ENCODE results near the gene KCNQ1. TPM values are rescaled to one million over a fixed set of nuclear protein-coding genes. Genes with fewer than 3 reads are reported as not detected.

KCNQ1 gene
- total RNA-seq, 5 donors from 2014 or later (not counting 1 experiment from before 2014, with no cell fraction given), result 20.9 to 32.9 (median 24.0) TPM

- Histone ChIP-seq H3K4me1 (ENCODE audit: control insufficient read depth in 1 of 2, extremely low read depth in 1 of 2, insufficient read depth in 2 of 2, low read length in 2 of 2) (no peaks in the 10 kb centered on the region), H3K27ac (ENCODE audit: low read length) (no peak overlapping the region), H3K36me3 (ENCODE audit: control insufficient read depth in 2 of 2, extremely low read depth in 1 of 2, insufficient read depth in 1 of 2, low read length in 1 of 2) (no peaks in the 10 kb centered on the region), H3K9me3 (no peaks in the 10 kb centered on the region), H3K4me3 (ENCODE audit: control insufficient read depth in 1 of 2, extremely low read depth in 1 of 2, low read length in 1 of 2) (no peak overlapping the region), H3K27me3 (replicated peaks in 1 of 2; ENCODE audit: control insufficient read depth in 2 of 2, extremely low read depth in 1 of 2, insufficient read depth in 2 of 2, low read length in 1 of 2) (peaks cover 0 to 11% of the 10 kb centered on the region in 2 experiments)
- Mint-ChIP-seq H3K9me3 (no peaks in the 10 kb centered on the region), H3K4me3 (no peak overlapping the region), H3K4me1 (no peaks in the 10 kb centered on the region), H3K27me3 (no peaks in the 10 kb centered on the region), H3K27ac (no peak overlapping the region), H3K36me3 (peaks cover 13% of the 10 kb centered on the region)
- ChIA-PET POLR2A (no interaction called here), CTCF (no interaction called here)
- WGBS (ENCODE audit: insufficient coverage), result 65% methylated on average over 7 of the region's 9 CpGs
- no peak for ATAC-seq (replicated peaks in 1 of 4)
- DNase-seq, result peak in 2 of 35 experiments; percentile 1 to 2
Observed at GRCh38 chr11:2780850-2781407, 336.1 kb downstream of the KCNQ1 start.

GRCh38 chr11:2781408-2782274 is 336.8 kb downstream of the KCNQ1 start:
- H3K27me3 ChIP-seq (replicated peaks in 1 of 2; ENCODE audit: control insufficient read depth in 2 of 2, extremely low read depth in 1 of 2, insufficient read depth in 2 of 2, low read length in 1 of 2), result peaks cover 0 to 8% of the 10 kb centered on the region in 2 experiments
- H3K4me1 ChIP-seq (ENCODE audit: control insufficient read depth in 1 of 2, extremely low read depth in 1 of 2, insufficient read depth in 2 of 2, low read length in 2 of 2), result no peaks in the 10 kb centered on the region
- no peaks in the 10 kb centered on the region for H3K9me3 ChIP-seq
- no peak overlapping the region for H3K27ac Mint-ChIP-seq
- WGBS (ENCODE audit: insufficient coverage), result 74% methylated on average over 13 of the region's 19 CpGs
- ChIA-PET POLR2A (no interaction called here), CTCF (no interaction called here)
- ATAC-seq (replicated peaks in 1 of 4), result no peak
- no peak overlapping the region for H3K27ac ChIP-seq (ENCODE audit: low read length)
- peak in 5 of 35 experiments; percentile 1 to 14 (median 1) for DNase-seq
- H3K36me3 ChIP-seq (ENCODE audit: control insufficient read depth in 2 of 2, extremely low read depth in 1 of 2, insufficient read depth in 1 of 2, low read length in 1 of 2), result no peaks in the 10 kb centered on the region
- H3K4me3 ChIP-seq (ENCODE audit: control insufficient read depth in 1 of 2, extremely low read depth in 1 of 2, low read length in 1 of 2), result no peak overlapping the region
- H3K36me3 Mint-ChIP-seq, result peaks cover 18% of the 10 kb centered on the region
- H3K4me3 Mint-ChIP-seq, result no peak overlapping the region
- no peaks in the 10 kb centered on the region for H3K27me3 Mint-ChIP-seq
- H3K4me1 Mint-ChIP-seq, result no peaks in the 10 kb centered on the region
- H3K9me3 Mint-ChIP-seq, result no peaks in the 10 kb centered on the region

GRCh38 chr11:2782769-2783168 is 338.0 kb downstream of the KCNQ1 start:
- ATAC-seq (replicated peaks in 1 of 4), result no peak
- H3K4me1 Mint-ChIP-seq, result no peaks in the 10 kb centered on the region
- CTCF ChIA-PET, result no interaction called here
- H3K36me3 Mint-ChIP-seq, result peaks cover 17% of the 10 kb centered on the region
- no peaks in the 10 kb centered on the region for H3K9me3 Mint-ChIP-seq
- H3K36me3 ChIP-seq (ENCODE audit: control insufficient read depth in 2 of 2, extremely low read depth in 1 of 2, insufficient read depth in 1 of 2, low read length in 1 of 2), result no peaks in the 10 kb centered on the region
- H3K27me3 ChIP-seq (replicated peaks in 1 of 2; ENCODE audit: control insufficient read depth in 2 of 2, extremely low read depth in 1 of 2, insufficient read depth in 2 of 2, low read length in 1 of 2), result peaks cover 0 to 6% of the 10 kb centered on the region in 2 experiments
- H3K4me3 Mint-ChIP-seq, result no peak overlapping the region
- H3K4me3 ChIP-seq (ENCODE audit: control insufficient read depth in 1 of 2, extremely low read depth in 1 of 2, low read length in 1 of 2), result no peak overlapping the region
- POLR2A ChIA-PET, result no interaction called here
- H3K27ac ChIP-seq (ENCODE audit: low read length), result no peak overlapping the region
- no peak overlapping the region for H3K27ac Mint-ChIP-seq
- no peak for DNase-seq
- no peaks in the 10 kb centered on the region for H3K4me1 ChIP-seq (ENCODE audit: control insufficient read depth in 1 of 2, extremely low read depth in 1 of 2, insufficient read depth in 2 of 2, low read length in 2 of 2)
- no CpG with 5 or more reads among the region's 2 CpGs for WGBS (ENCODE audit: insufficient coverage)
- H3K9me3 ChIP-seq, result no peaks in the 10 kb centered on the region
- H3K27me3 Mint-ChIP-seq, result no peaks in the 10 kb centered on the region

GRCh38 chr11:2783536-2784082 is 338.8 kb downstream of the KCNQ1 start:
- H3K4me1 ChIP-seq (ENCODE audit: control insufficient read depth in 1 of 2, extremely low read depth in 1 of 2, insufficient read depth in 2 of 2, low read length in 2 of 2), result no peaks in the 10 kb centered on the region
- H3K27ac Mint-ChIP-seq, result no peak overlapping the region
- H3K9me3 Mint-ChIP-seq, result no peaks in the 10 kb centered on the region
- no peak overlapping the region for H3K4me3 ChIP-seq (ENCODE audit: control insufficient read depth in 1 of 2, extremely low read depth in 1 of 2, low read length in 1 of 2)
- no peak overlapping the region for H3K27ac ChIP-seq (ENCODE audit: low read length)
- no peak for DNase-seq
- H3K4me3 Mint-ChIP-seq, result no peak overlapping the region
- POLR2A ChIA-PET, result no interaction called here
- no peaks in the 10 kb centered on the region for H3K36me3 ChIP-seq (ENCODE audit: control insufficient read depth in 2 of 2, extremely low read depth in 1 of 2, insufficient read depth in 1 of 2, low read length in 1 of 2)
- H3K27me3 ChIP-seq (replicated peaks in 1 of 2; ENCODE audit: control insufficient read depth in 2 of 2, extremely low read depth in 1 of 2, insufficient read depth in 2 of 2, low read length in 1 of 2), result peaks cover 0 to 6% of the 10 kb centered on the region in 2 experiments
- H3K27me3 Mint-ChIP-seq, result no peaks in the 10 kb centered on the region
- H3K36me3 Mint-ChIP-seq, result peaks cover 17% of the 10 kb centered on the region
- H3K9me3 ChIP-seq, result no peaks in the 10 kb centered on the region
- CTCF ChIA-PET, result no interaction called here
- no peaks in the 10 kb centered on the region for H3K4me1 Mint-ChIP-seq
- no peak for ATAC-seq (replicated peaks in 1 of 4)

- ChIA-PET CTCF (no interaction called here), POLR2A (no interaction called here)
- 90% methylated on average over 6 of the region's 10 CpGs for WGBS (ENCODE audit: insufficient coverage)
- DNase-seq (peak in 1 of 35 experiments; percentile 1), ATAC-seq (replicated peaks in 1 of 4) (no peak)
- Mint-ChIP-seq H3K4me3 (no peak overlapping the region), H3K27ac (no peak overlapping the region), H3K36me3 (peaks cover 14% of the 10 kb centered on the region), H3K27me3 (peaks cover 0 to 3% of the 10 kb centered on the region in 2 donors), H3K4me1 (peaks cover 0 to 3% (median 0%) of the 10 kb centered on the region in 3 donors), H3K9me3 (no peaks in the 10 kb centered on the region)
- H3K27ac ChIP-seq (ENCODE audit: low read length), result no peak overlapping the region
- no peak overlapping the region for H3K4me3 ChIP-seq (ENCODE audit: control insufficient read depth in 1 of 2, extremely low read depth in 1 of 2, low read length in 1 of 2)
- peaks cover 0 to 13% of the 10 kb centered on the region in 2 experiments for H3K4me1 ChIP-seq (ENCODE audit: control insufficient read depth in 1 of 2, extremely low read depth in 1 of 2, insufficient read depth in 2 of 2, low read length in 2 of 2)
- H3K27me3 ChIP-seq (replicated peaks in 1 of 2; ENCODE audit: control insufficient read depth in 2 of 2, extremely low read depth in 1 of 2, insufficient read depth in 2 of 2, low read length in 1 of 2), result peaks cover 0 to 22% of the 10 kb centered on the region in 2 experiments
- no peaks in the 10 kb centered on the region for H3K36me3 ChIP-seq (ENCODE audit: control insufficient read depth in 2 of 2, extremely low read depth in 1 of 2, insufficient read depth in 1 of 2, low read length in 1 of 2)
- H3K9me3 ChIP-seq, result no peaks in the 10 kb centered on the region
Observed at GRCh38 chr11:2787816-2788167, 343.0 kb downstream of the KCNQ1 start.

- H3K27ac Mint-ChIP-seq, result no peak overlapping the region
- ChIA-PET CTCF (no interaction called here), POLR2A (no interaction called here)
- no peak for ATAC-seq (replicated peaks in 1 of 4)
- H3K4me3 ChIP-seq (ENCODE audit: control insufficient read depth in 1 of 2, extremely low read depth in 1 of 2, low read length in 1 of 2), result no peak overlapping the region
- H3K27ac ChIP-seq (ENCODE audit: low read length), result no peak overlapping the region
- no peaks in the 10 kb centered on the region for H3K36me3 ChIP-seq (ENCODE audit: control insufficient read depth in 2 of 2, extremely low read depth in 1 of 2, insufficient read depth in 1 of 2, low read length in 1 of 2)
- peaks cover 0 to 13% of the 10 kb centered on the region in 2 experiments for H3K4me1 ChIP-seq (ENCODE audit: control insufficient read depth in 1 of 2, extremely low read depth in 1 of 2, insufficient read depth in 2 of 2, low read length in 2 of 2)
- peaks cover 0 to 22% of the 10 kb centered on the region in 2 experiments for H3K27me3 ChIP-seq (replicated peaks in 1 of 2; ENCODE audit: control insufficient read depth in 2 of 2, extremely low read depth in 1 of 2, insufficient read depth in 2 of 2, low read length in 1 of 2)
- H3K4me3 Mint-ChIP-seq, result no peak overlapping the region
- DNase-seq, result peak in 2 of 35 experiments; percentile 12 to 17
- H3K9me3 Mint-ChIP-seq, result no peaks in the 10 kb centered on the region
- peaks cover 0 to 3% (median 0%) of the 10 kb centered on the region in 3 donors for H3K4me1 Mint-ChIP-seq
- 73% methylated on average over 15 of the region's 22 CpGs for WGBS (ENCODE audit: insufficient coverage)
- H3K36me3 Mint-ChIP-seq, result peaks cover 10% of the 10 kb centered on the region
- peaks cover 0 to 3% of the 10 kb centered on the region in 2 donors for H3K27me3 Mint-ChIP-seq
- no peaks in the 10 kb centered on the region for H3K9me3 ChIP-seq
Observed at GRCh38 chr11:2788168-2789071, 343.6 kb downstream of the KCNQ1 start.

Measured in T-cell (primary cell).